Thyroid gland (tissue), 4 donors: Measurements from ENCODE around the gene ZNF208. TPM values are rescaled to one million over a fixed set of nuclear protein-coding genes. Genes with fewer than 3 reads are reported as not detected.
"Not testable (repeated sequence)": the region's sequence is repeated elsewhere in the genome, so short reads cannot be mapped to it uniquely, and the experiment has no call there.

Source experiments
- DNase-seq, 2 donors: peaks; one replicate each; pipeline ENCODE4 v3.0.0-alpha.2; 2019
- H3K27ac ChIP-seq, 3 donors: fragments of 200-600 bp; sonication (generic); 1 replicate in 2 of 3; 2 replicates in 1 of 3; pipeline ENCODE4 v1.5.1; 2016 to 2019; ENCODE audit warnings: mild to moderate bottlenecking in 1 of 3, moderate library complexity in 1 of 3
- H3K27me3 ChIP-seq: fragments of 200-600 bp; sonication (generic); one replicate; pipeline ENCODE4 v1.5.1; 2019
- H3K36me3 ChIP-seq, 2 donors: fragments of 200-600 bp; sonication (generic); one replicate each; pipeline ENCODE4 v1.5.1; 2016 to 2019
- H3K4me1 ChIP-seq, 2 donors: fragments of 200-600 bp; sonication (generic); one replicate each; pipeline ENCODE4 v1.5.1; 2017 to 2019
- H3K4me3 ChIP-seq, 3 donors: fragments of 200-600 bp; sonication (generic); replicated peaks in 1 of 3; 1 replicate in 2 of 3; 2 replicates in 1 of 3; pipeline ENCODE4 v1.5.1; 2016; ENCODE audit warnings: mild to moderate bottlenecking in 1 of 3
- H3K9me3 ChIP-seq: fragments of 200-600 bp; sonication (generic); one replicate; pipeline ENCODE4 v1.5.1; 2017
- CTCF ChIP-seq, 6 experiments: fragments of 200-600 bp in 3 of 6; fragments of 450-650 bp in 3 of 6; sonication (generic) in 3 of 6; IDR thresholded peaks; one replicate each; pipeline ENCODE4 v1.5.1; 2016 to 2019; ENCODE audit warnings: antibody characterized with exemption in 6 of 6, mild to moderate bottlenecking in 2 of 6, inconsistent platforms in 1 of 6, moderate library complexity in 1 of 6
- POLR2A ChIP-seq, 2 donors: fragments of 450-650 bp; IDR thresholded peaks; one replicate each; pipeline ENCODE4 v1.6.1; 2017; ENCODE audit warnings: antibody characterized with exemption in 2 of 2, mild to moderate bottlenecking in 2 of 2, moderate library complexity in 1 of 2
- WGBS, 2 donors: methylation state at CpG; one replicate each; pipeline ENCODE4 v1.1.5; 2017; 5-methylcytosine and 5-hydroxymethylcytosine counted together
- intact Hi-C: fragments of 100-400 bp; cut with DNase I; formaldehyde crosslinking; loops from one replicate; pipeline ENCODE4 v1.15.1; 2023
- total RNA-seq, 4 donors: library from RNA; depleted of rRNA; stranded (reverse); fragments of >200 nt; gene quantifications; one replicate each; pipeline ENCODE4 v1.2.3, GENCODE V29; 2016

Gene ZNF208
- total RNA-seq = 10 to 100 TPM; 17.8 to 44.1 (median 27.2) TPM

DNA sequence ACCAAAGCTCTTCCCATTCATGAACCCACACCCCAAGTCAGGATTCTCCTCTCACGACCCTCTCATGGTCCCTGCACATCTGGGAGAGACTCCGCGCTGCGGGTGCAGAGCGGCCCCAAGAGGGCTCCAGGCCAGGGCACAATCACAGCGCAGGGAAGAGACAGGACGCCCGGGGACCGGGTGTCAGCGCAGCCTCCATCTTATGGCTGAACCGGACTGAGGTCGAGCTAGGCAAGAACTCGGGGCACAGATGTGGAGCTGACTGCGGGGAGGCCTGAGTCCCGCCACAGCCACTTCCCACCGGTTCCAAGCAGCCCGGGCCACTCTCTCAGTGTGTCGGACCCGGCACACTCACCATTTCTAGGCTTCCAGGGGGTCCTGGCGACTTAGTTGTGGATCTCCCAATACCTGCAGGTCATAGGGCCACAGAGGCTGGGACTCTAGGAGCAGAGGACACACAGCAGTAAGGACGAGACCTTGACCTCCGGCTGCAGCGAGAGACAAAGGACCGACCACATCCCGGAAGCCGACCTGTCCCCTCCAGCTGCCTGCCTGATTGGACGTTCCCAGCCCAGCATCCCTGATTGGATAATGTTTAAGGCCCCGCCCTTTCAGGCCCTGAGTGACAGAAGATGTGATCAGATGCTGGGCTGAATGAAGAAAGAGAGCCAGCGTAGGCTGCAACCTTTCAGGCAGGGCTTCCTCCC is at the start of gene ZNF208:
Gene ZNF208, minus strand, starts transcription at position 507 of the 707 bp plus-strand sequence. Its CDS starts 149 bp downstream, at position 358.
- H3K4me1 ChIP-seq, intact Hi-C loops, H3K36me3 ChIP-seq, H3K27me3 ChIP-seq, H3K9me3 ChIP-seq: not testable (repeated sequence)
- peak within 1 kb of the TSS in 2 of 3 donors; percentile 8 to 31 for H3K4me3 ChIP-seq
- peak within 1 kb of the TSS in 2 of 3 donors; percentile 39 to 70 for H3K27ac ChIP-seq
- peak; percentile 75 to 80 for DNase-seq
- TF ChIP-seq POLR2A (IDR thresholded peaks at IDR 0.05) = peak in 1 of 2 donors; percentile 82
- 3 to 11% methylated on average over 22 to 23 of the region's 29 CpGs for WGBS, 2 donors

DNA sequence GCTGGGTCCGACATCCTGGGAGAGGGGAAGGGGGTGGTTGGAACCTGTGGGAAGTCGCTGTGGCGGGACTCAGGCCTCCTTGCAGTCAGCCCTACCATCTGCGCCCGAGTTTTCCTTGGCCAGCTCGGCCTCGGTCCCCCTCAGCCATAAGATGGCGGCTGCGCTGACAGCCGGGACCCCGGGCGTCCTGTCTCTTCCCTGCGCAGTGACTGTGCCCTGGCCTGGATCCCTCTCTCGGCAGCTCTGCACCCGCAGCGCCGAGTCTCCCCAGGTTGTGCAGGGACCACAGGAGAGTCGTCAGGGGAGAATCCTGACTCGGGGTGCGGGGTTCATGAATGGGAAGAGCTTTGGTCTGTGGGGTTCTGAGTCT is 41.9 kb upstream of the ZNF208 start:
- DNase-seq = peak; percentile 8 to 24
- Histone ChIP-seq H3K4me3 (peak overlapping the region in 2 of 3 donors; percentile 35 to 47), H3K4me1 (no peaks in the 10 kb centered on the region), H3K27ac (no peak overlapping the region), H3K9me3 (no peaks in the 10 kb centered on the region), H3K36me3 (no peaks in the 10 kb centered on the region), H3K27me3 (no peaks in the 10 kb centered on the region)
- TF ChIP-seq POLR2A (IDR thresholded peaks at IDR 0.05) (no peak), CTCF (IDR thresholded peaks at IDR 0.05) (no peak)
- intact Hi-C loops = no loop called here
- WGBS, 2 donors = 1 to 6% methylated on average over 9 to 12 of the region's 20 CpGs

- H3K27me3 ChIP-seq, H3K4me3 ChIP-seq, intact Hi-C loops, H3K4me1 ChIP-seq, H3K36me3 ChIP-seq, H3K27ac ChIP-seq, DNase-seq, H3K9me3 ChIP-seq: not testable (repeated sequence)
- WGBS, 2 donors = 47 to 62% methylated on average over 3 of the region's 3 CpGs
Measured at GRCh38 chr19:22041151-22041550, 30.4 kb upstream of the ZNF208 start.

GRCh38 chr19:22030680-22031079 is 19.9 kb upstream of the ZNF208 start:
- intact Hi-C loops = no loop called here
- no peaks in the 10 kb centered on the region for H3K27me3 ChIP-seq
- H3K9me3 ChIP-seq = no peaks in the 10 kb centered on the region
- H3K36me3 ChIP-seq = no peaks in the 10 kb centered on the region
- no peak overlapping the region for H3K27ac ChIP-seq
- TF ChIP-seq CTCF (IDR thresholded peaks at IDR 0.05) (no peak), POLR2A (IDR thresholded peaks at IDR 0.05) (no peak)
- DNase-seq = no peak
- no peak overlapping the region for H3K4me3 ChIP-seq
- no peaks in the 10 kb centered on the region for H3K4me1 ChIP-seq

DNA sequence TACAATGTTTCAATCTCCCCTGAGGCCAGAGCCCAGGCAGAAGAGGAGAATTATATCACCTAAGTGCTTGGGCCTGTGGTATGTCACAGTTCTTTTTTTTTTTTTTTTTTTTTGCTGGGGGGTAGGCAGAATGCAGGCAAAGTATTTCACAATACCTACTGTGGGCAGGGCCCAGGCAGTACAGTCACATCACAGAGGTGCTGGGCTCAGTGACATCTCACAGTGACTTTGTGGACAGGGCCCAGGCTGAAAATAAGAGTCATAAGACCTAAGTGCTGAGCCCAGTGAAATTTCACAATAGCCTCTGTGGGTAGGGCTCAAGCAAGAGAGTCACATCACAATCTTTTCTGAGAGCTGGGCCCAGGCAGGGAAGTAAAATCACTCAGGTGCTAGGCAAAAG is 15.9 kb upstream of the ZNF208 start:
- Histone ChIP-seq H3K4me3 (no peak overlapping the region), H3K4me1 (no peaks in the 10 kb centered on the region), H3K36me3 (no peaks in the 10 kb centered on the region), H3K27ac (no peak overlapping the region), H3K27me3 (no peaks in the 10 kb centered on the region), H3K9me3 (no peaks in the 10 kb centered on the region)
- TF ChIP-seq CTCF (IDR thresholded peaks at IDR 0.05) = no peak
- no peak for TF ChIP-seq POLR2A (IDR thresholded peaks at IDR 0.05)
- DNase-seq = no peak
- intact Hi-C loops = no loop called here

GRCh38 chr19:22025539-22025938 is 14.8 kb upstream of the ZNF208 start:
- H3K36me3 ChIP-seq, H3K4me1 ChIP-seq, intact Hi-C loops, H3K27me3 ChIP-seq, H3K4me3 ChIP-seq, DNase-seq, H3K27ac ChIP-seq, H3K9me3 ChIP-seq: not testable (repeated sequence)
- 96% methylated on average over 1 of the region's 1 CpG for WGBS, 2 donors
